ENCODE data around the gene NQO2.
A peak's percentile ranks its signal among the peaks of the same experiment; 100 is the strongest.
"Not testable (repeated sequence)": the region's sequence is repeated elsewhere in the genome, so short reads cannot be mapped to it uniquely, and the experiment has no call there.

NQO2 gene

GRCh38 chr6:3013901-3014674 lies 14.4 kb downstream of the NQO2 start:
- DNase-seq (ENCODE audit: low spot score), result no peak

- DNase-seq (ENCODE audit: low spot score), result no peak
Measured at GRCh38 chr6:3014675-3015066, 15.0 kb downstream of the NQO2 start.

- no peak for DNase-seq (ENCODE audit: low spot score)
Measured at GRCh38 chr6:3015144-3015543, 15.4 kb downstream of the NQO2 start.

- DNase-seq (ENCODE audit: low spot score), result no peak
Measured at GRCh38 chr6:3016473-3017280, 17.0 kb downstream of the NQO2 start.

- no peak for DNase-seq (ENCODE audit: low spot score)
Measured at GRCh38 chr6:3017304-3017703, 17.6 kb downstream of the NQO2 start.

- no peak for DNase-seq (ENCODE audit: low spot score)
Measured at GRCh38 chr6:3019065-3019464, 19.4 kb downstream of the NQO2 start.

GRCh38 chr6:3019749-3020320 lies 20.1 kb downstream of the NQO2 start:
- DNase-seq (ENCODE audit: low spot score), result no peak

GRCh38 chr6:3020976-3021598 lies 21.4 kb downstream of the NQO2 start:
- DNase-seq (ENCODE audit: low spot score), result not testable (repeated sequence)

GRCh38 chr6:3022765-3023662 lies 23.3 kb downstream of the NQO2 start:
- DNase-seq (ENCODE audit: low spot score), result peak; percentile 36

- peak; percentile 93 for DNase-seq (ENCODE audit: low spot score)
Measured at GRCh38 chr6:3023663-3024483, 24.2 kb downstream of the NQO2 start.

GRCh38 chr6:3026791-3027626 lies 27.3 kb downstream of the NQO2 start:
- DNase-seq (ENCODE audit: low spot score), result peak; percentile 51

- DNase-seq (ENCODE audit: low spot score), result not testable (repeated sequence)
Measured at GRCh38 chr6:3028156-3028555, 28.5 kb downstream of the NQO2 start.

GRCh38 chr6:3031857-3032640 lies 32.4 kb downstream of the NQO2 start:
- DNase-seq (ENCODE audit: low spot score), result no peak

GRCh38 chr6:3032986-3033385 lies 33.3 kb downstream of the NQO2 start:
- DNase-seq (ENCODE audit: low spot score), result no peak

GRCh38 chr6:3033652-3034051 lies 34.0 kb downstream of the NQO2 start:
- DNase-seq (ENCODE audit: low spot score), result no peak

- no peak for DNase-seq (ENCODE audit: low spot score)
Measured at GRCh38 chr6:3035397-3035796, 35.7 kb downstream of the NQO2 start.

- DNase-seq (ENCODE audit: low spot score), result no peak
Measured at GRCh38 chr6:3036861-3037637, 37.4 kb downstream of the NQO2 start.

Measured in CD4-positive, alpha-beta T cell treated with Interleukin-15 for 4 hours (primary cell).